AG04450 (cell line): Measurements from ENCODE around the gene EPHB4. TPM values are rescaled to one million over a fixed set of nuclear protein-coding genes. Genes with fewer than 3 reads are reported as not detected.

ENCODE experiments used
- CTCF ChIA-PET: fragments of 300-600, 350-600 bp; formaldehyde crosslinking; extraction: SDS; loops from one replicate; lab custom pipeline; 2022; ENCODE audit warnings: antibody characterized with exemption, inconsistent platforms; lab: Charles Lee
- POLR2A ChIA-PET: fragments of 350-600 bp; formaldehyde crosslinking; extraction: SDS; loops from one replicate; lab custom pipeline; 2021; ENCODE audit warnings: antibody characterized with exemption, inconsistent platforms; lab: Yijun Ruan, JAX
- DNase-seq: peaks from one replicate; pipeline ENCODE4 v3.0.0-alpha.2; 2011; ENCODE audit warnings: low read depth, low spot score
- H3K27ac ChIP-seq: one replicate; pipeline ENCODE4 v1.5.1; 2012; ENCODE audit warnings: low read depth, low read length, control low read depth
- H3K27me3 ChIP-seq: one replicate; pipeline ENCODE4 v1.6.0; 2012; ENCODE audit warnings: low read length; ENCODE audit not compliant: control insufficient read depth, insufficient read depth
- H3K4me3 ChIP-seq: 2 replicates; pipeline ENCODE4 v1.5.1; 2011; ENCODE audit warnings: mild to moderate bottlenecking, low read depth, low read length, control low read depth
- H3K9me3 ChIP-seq: 2 replicates; pipeline ENCODE4 v1.5.1; 2012; ENCODE audit warnings: low read length; ENCODE audit not compliant: control insufficient read depth, insufficient read depth
- polyA plus RNA-seq: library from polyadenylated mRNA; depleted of rRNA; stranded (reverse); fragments of >200 nt; gene quantifications from 2 replicates; pipeline ENCODE4 v1.2.3, GENCODE V29; 2011
- TF ChIP-seq, protein P1 (sequence below): IDR thresholded peaks from 2 replicates; pipeline ENCODE4 v1.5.1; 2011; ENCODE audit warnings: low read depth, low read length, control low read depth, inconsistent platforms

Gene EPHB4
- polyA plus RNA-seq, 1 experiment, result 43.8 TPM

DNA sequence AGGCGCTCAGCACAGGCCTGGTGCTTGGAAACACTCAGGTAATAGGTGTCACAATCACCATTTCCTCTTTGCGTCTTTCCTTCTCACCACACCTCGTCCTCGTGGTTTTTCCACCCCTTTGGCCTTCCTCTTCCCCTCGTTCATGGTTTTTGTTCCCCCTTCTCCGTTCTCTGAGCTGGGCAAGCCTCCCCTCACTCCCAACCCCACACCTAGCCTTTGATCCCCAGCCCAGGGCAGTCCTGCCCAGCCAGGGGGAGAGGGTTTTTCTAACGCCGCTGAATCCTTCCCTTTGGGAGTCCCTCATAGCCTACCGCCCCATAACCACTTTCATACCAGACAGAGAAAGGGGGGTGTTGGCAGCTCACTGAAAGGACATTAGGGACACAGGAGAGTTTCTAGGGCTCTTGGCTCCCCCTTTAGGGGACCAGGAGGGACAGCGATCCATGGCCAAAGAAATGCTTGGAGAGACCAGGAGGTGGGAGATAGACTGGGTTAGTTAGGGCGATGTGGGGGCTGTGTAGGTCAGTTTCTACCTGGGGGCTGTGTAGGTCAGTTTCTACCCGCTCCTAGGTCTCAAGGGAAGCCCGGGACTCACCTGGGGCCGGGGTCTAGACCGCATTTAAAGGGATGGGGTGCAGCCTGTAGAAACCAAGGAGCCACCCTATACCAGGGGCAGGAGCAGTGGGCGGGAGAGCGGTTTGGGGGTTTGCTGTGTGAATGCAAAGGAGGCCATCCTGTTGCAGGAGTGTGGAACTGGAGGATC, 1.4 kb downstream of the EPHB4 start:
- Histone ChIP-seq H3K4me3 (peak overlapping the region; percentile 78), H3K9me3 (no peaks in the 10 kb centered on the region), H3K27me3 (no peaks in the 10 kb centered on the region), H3K27ac (no peak overlapping the region)
- TF ChIP-seq, protein P1, sequence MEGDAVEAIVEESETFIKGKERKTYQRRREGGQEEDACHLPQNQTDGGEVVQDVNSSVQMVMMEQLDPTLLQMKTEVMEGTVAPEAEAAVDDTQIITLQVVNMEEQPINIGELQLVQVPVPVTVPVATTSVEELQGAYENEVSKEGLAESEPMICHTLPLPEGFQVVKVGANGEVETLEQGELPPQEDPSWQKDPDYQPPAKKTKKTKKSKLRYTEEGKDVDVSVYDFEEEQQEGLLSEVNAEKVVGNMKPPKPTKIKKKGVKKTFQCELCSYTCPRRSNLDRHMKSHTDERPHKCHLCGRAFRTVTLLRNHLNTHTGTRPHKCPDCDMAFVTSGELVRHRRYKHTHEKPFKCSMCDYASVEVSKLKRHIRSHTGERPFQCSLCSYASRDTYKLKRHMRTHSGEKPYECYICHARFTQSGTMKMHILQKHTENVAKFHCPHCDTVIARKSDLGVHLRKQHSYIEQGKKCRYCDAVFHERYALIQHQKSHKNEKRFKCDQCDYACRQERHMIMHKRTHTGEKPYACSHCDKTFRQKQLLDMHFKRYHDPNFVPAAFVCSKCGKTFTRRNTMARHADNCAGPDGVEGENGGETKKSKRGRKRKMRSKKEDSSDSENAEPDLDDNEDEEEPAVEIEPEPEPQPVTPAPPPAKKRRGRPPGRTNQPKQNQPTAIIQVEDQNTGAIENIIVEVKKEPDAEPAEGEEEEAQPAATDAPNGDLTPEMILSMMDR, result peak; percentile 49
- ChIA-PET POLR2A (no interaction called here), CTCF (interaction anchor here (0.8 to 1.0 kb wide), 2 partner anchors 25 to 121 kb away, joined by 3 to 8 read pairs; partner anchors contain the start of gene POP7)
- no peak for DNase-seq

DNA sequence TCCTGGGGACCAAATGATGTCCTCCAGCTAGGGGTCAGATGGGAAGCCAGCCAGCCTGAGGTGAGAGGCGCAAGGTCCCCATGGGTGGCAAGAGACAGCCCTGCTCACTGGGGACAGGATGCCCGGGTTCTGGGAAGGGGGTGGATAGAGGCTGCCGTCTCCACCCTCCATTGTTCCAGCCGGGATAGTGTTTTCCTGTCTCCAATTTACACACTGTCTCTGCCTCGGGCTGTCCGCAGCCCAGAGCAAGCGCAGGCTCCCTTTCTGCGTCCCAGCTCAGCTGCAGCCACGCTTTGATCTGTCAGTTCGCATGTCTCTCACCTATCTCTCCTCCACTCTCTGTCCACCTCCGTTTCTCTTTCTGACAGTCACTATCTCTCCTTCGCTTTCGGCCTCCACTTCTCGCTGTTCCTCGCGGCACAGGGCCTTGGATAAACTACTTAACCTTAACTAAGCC, 2.1 kb downstream of the EPHB4 start:
- Histone ChIP-seq H3K4me3 (peak overlapping the region; percentile 78), H3K9me3 (no peaks in the 10 kb centered on the region), H3K27me3 (no peaks in the 10 kb centered on the region), H3K27ac (no peak overlapping the region)
- ChIA-PET CTCF (interaction anchor here (0.8 to 1.0 kb wide), 2 partner anchors 24 to 120 kb away, joined by 3 to 8 read pairs; partner anchors contain the start of gene POP7), POLR2A (no interaction called here)
- no peak for DNase-seq
- TF ChIP-seq, protein P1, result no peak

- Histone ChIP-seq H3K9me3 (no peaks in the 10 kb centered on the region), H3K27me3 (no peaks in the 10 kb centered on the region), H3K4me3 (peak overlapping the region; percentile 78), H3K27ac (no peak overlapping the region)
- DNase-seq, result no peak
- TF ChIP-seq, protein P1, result no peak
- ChIA-PET CTCF (no interaction called here), POLR2A (no interaction called here)
Observed at GRCh38 chr7:100824499-100825214, 2.7 kb downstream of the EPHB4 start.

- TF ChIP-seq, protein P1, result no peak
- no peaks in the 10 kb centered on the region for H3K9me3 ChIP-seq
- DNase-seq, result no peak
- no peaks in the 10 kb centered on the region for H3K27me3 ChIP-seq
- H3K4me3 ChIP-seq, result no peak overlapping the region
- ChIA-PET POLR2A (no interaction called here), CTCF (no interaction called here)
- no peak overlapping the region for H3K27ac ChIP-seq
Observed at GRCh38 chr7:100823534-100823933, 3.8 kb downstream of the EPHB4 start.

- POLR2A ChIA-PET, result no interaction called here
- TF ChIP-seq, protein P1, result no peak
- CTCF ChIA-PET, result no interaction called here
- Histone ChIP-seq H3K27me3 (no peaks in the 10 kb centered on the region), H3K4me3 (no peak overlapping the region), H3K27ac (no peak overlapping the region), H3K9me3 (no peaks in the 10 kb centered on the region)
- no peak for DNase-seq
Observed at GRCh38 chr7:100823140-100823525, 4.2 kb downstream of the EPHB4 start.
